ENCODE data around the gene USP20. TPM values are rescaled to one million over a fixed set of nuclear protein-coding genes. Genes with fewer than 3 reads are reported as not detected.

Gene USP20
- total and polyA plus RNA-seq, 2 experiments from 2014 or later = 32.7 to 47.3 TPM

GRCh38 chr9:129801504-129801903 is 33.8 kb upstream of the USP20 start:
- Histone ChIP-seq H3K27ac (no peak overlapping the region), H3K4me3 (no peak overlapping the region), H3K4me1 (ENCODE audit: low read depth) (no peaks in the 10 kb centered on the region), H3K27me3 (no peaks in the 10 kb centered on the region), H3K36me3 (no peaks in the 10 kb centered on the region), H3K9me3 (ENCODE audit: low read depth) (no peaks in the 10 kb centered on the region)
- TF ChIP-seq CTCF (IDR thresholded peaks at IDR 0.05; ENCODE audit: low read depth, low read length) = no peak
- no peak for DNase-seq (ENCODE audit: low read depth in 1 of 2, low spot score in 1 of 2)

- peak; percentile 94 to 97 for DNase-seq (ENCODE audit: low read depth in 1 of 2, low spot score in 1 of 2)
- Histone ChIP-seq H3K4me1 (ENCODE audit: low read depth) (no peaks in the 10 kb centered on the region), H3K9me3 (ENCODE audit: low read depth) (no peaks in the 10 kb centered on the region), H3K27ac (peak within 1 kb of the TSS; percentile 11), H3K36me3 (no peaks in the 10 kb centered on the region), H3K27me3 (no peaks in the 10 kb centered on the region), H3K4me3 (peak within 1 kb of the TSS; percentile 89)
- TF ChIP-seq CTCF (IDR thresholded peaks at IDR 0.05; ENCODE audit: low read depth, low read length) = no peak
Observed at GRCh38 chr9:129802833-129803675, 32.2 kb upstream of the USP20 start, which contains the start of gene TOR1B. Gene TOR1B, plus strand, starts transcription at chr9:129803184. Its CDS starts 29 bp downstream, at chr9:129803213.

GRCh38 chr9:129803676-129804060 is 31.6 kb upstream of the USP20 start:
- no peak for TF ChIP-seq CTCF (IDR thresholded peaks at IDR 0.05; ENCODE audit: low read depth, low read length)
- DNase-seq (ENCODE audit: low read depth in 1 of 2, low spot score in 1 of 2) = no peak
- no peaks in the 10 kb centered on the region for H3K36me3 ChIP-seq
- H3K27me3 ChIP-seq = no peaks in the 10 kb centered on the region
- H3K4me3 ChIP-seq = peak overlapping the region; percentile 89
- H3K4me1 ChIP-seq (ENCODE audit: low read depth) = no peaks in the 10 kb centered on the region
- H3K9me3 ChIP-seq (ENCODE audit: low read depth) = no peaks in the 10 kb centered on the region
- no peak overlapping the region for H3K27ac ChIP-seq

GRCh38 chr9:129806061-129806460 is 29.2 kb upstream of the USP20 start:
- no peak for DNase-seq (ENCODE audit: low read depth in 1 of 2, low spot score in 1 of 2)
- peaks cover 2% of the 10 kb centered on the region for H3K36me3 ChIP-seq
- no peaks in the 10 kb centered on the region for H3K4me1 ChIP-seq (ENCODE audit: low read depth)
- no peak overlapping the region for H3K4me3 ChIP-seq
- no peaks in the 10 kb centered on the region for H3K9me3 ChIP-seq (ENCODE audit: low read depth)
- H3K27me3 ChIP-seq = no peaks in the 10 kb centered on the region
- no peak for TF ChIP-seq CTCF (IDR thresholded peaks at IDR 0.05; ENCODE audit: low read depth, low read length)
- H3K27ac ChIP-seq = no peak overlapping the region

- no peaks in the 10 kb centered on the region for H3K4me1 ChIP-seq (ENCODE audit: low read depth)
- DNase-seq (ENCODE audit: low read depth in 1 of 2, low spot score in 1 of 2) = no peak
- no peak overlapping the region for H3K4me3 ChIP-seq
- no peaks in the 10 kb centered on the region for H3K9me3 ChIP-seq (ENCODE audit: low read depth)
- H3K36me3 ChIP-seq = peaks cover 13% of the 10 kb centered on the region
- H3K27me3 ChIP-seq = no peaks in the 10 kb centered on the region
- H3K27ac ChIP-seq = no peak overlapping the region
- no peak for TF ChIP-seq CTCF (IDR thresholded peaks at IDR 0.05; ENCODE audit: low read depth, low read length)
Observed at GRCh38 chr9:129809346-129809745, 25.9 kb upstream of the USP20 start.

Measured in cardiac muscle cell (in vitro differentiated cells and primary cell).